ENCODE measurements around the gene NOXA1.

NOXA1 gene

GRCh38 chr9:137458194-137459151, 35.3 kb downstream of the NOXA1 start:
- H3K36me3 ChIP-seq (ENCODE audit: control insufficient read depth in 2 of 2, insufficient read depth in 1 of 2, low read length in 2 of 2), result peaks cover 0 to 39% of the 10 kb centered on the region in 2 experiments; a peak in 1 of 3 replicates
- POLR2A ChIA-PET, result interaction anchor here (0.6 to 1.0 kb wide), 10 partner anchors 12 to 217 kb away, joined by 3 to 10 read pairs (median 4); partner anchors contain the start of genes ARRDC1, ENTPD8 and TUBB4B
- peak overlapping the region; percentile 61 for H3K4me3 ChIP-seq (ENCODE audit: low read depth, low read length)
- CTCF ChIA-PET, result interaction anchor here (0.7 kb wide), 1 partner anchor 135 kb away, joined by 3 read pairs; no protein-coding TSS in a partner anchor
- no peaks in the 10 kb centered on the region for H3K9me3 ChIP-seq (ENCODE audit: control insufficient read depth, insufficient read depth, low read depth, low read length)
- peak overlapping the region; percentile 71; the same call in 1 of the 2 replicates for H3K27ac ChIP-seq (ENCODE audit: extremely low read depth, low read depth, low read length)
- H3K4me1 ChIP-seq (ENCODE audit: control insufficient read depth, insufficient read depth, low read length), result peaks cover 6% of the 10 kb centered on the region
- TF ChIP-seq PATZ1 (tag by site-specific recombination; IDR thresholded peaks at IDR 0.05) (peak; percentile 10; the same call in 1 of the 2 replicates), HIC1 (tag by site-specific recombination; IDR thresholded peaks at IDR 0.05) (peak; percentile 83), ZNF768 (tag by site-specific recombination; IDR thresholded peaks at IDR 0.05) (no peak), OSR2 (tag by site-specific recombination; IDR thresholded peaks at IDR 0.05) (no peak), ZBTB20 (tag by site-specific recombination; IDR thresholded peaks at IDR 0.05) (peak; percentile 81), ZSCAN18 (tag by site-specific recombination; IDR thresholded peaks at IDR 0.05) (no peak), ZNF585B (tag by site-specific recombination; IDR thresholded peaks at IDR 0.05) (no peak), RBAK (tag by site-specific recombination; IDR thresholded peaks at IDR 0.05) (no peak), ZNF837 (tag by site-specific recombination; IDR thresholded peaks at IDR 0.05) (no peak), ZBTB10 (tag by site-specific recombination; IDR thresholded peaks at IDR 0.05) (0 out of 2 replicates have a peak, but pooled peaks have one; percentile 9), ZNF529 (tag by site-specific recombination; IDR thresholded peaks at IDR 0.05; ENCODE audit: insufficient replicate concordance) (no peak), ZBTB7A (tag by site-specific recombination; IDR thresholded peaks at IDR 0.05; ENCODE audit: low read depth) (peak; percentile 46; the same call in 1 of the 2 replicates), ZBTB21 (tag by site-specific recombination; IDR thresholded peaks at IDR 0.05) (no peak), BCL11B (tag by site-specific recombination; IDR thresholded peaks at IDR 0.05; ENCODE audit: low read depth) (peak; percentile 63; the same call in 1 of the 2 replicates), REPIN1 (tag by site-specific recombination; IDR thresholded peaks at IDR 0.05; ENCODE audit: low read depth) (no peak), ZNF2 (tag by site-specific recombination; IDR thresholded peaks at IDR 0.05) (no peak), ZNF341 (tag by site-specific recombination; IDR thresholded peaks at IDR 0.05; ENCODE audit: low read depth) (peak; percentile 73), ZNF366 (tag by site-specific recombination; conservative IDR thresholded peaks at IDR 0.05) (no peak), MYNN (tag by site-specific recombination; IDR thresholded peaks at IDR 0.05; ENCODE audit: borderline replicate concordance) (peak; percentile 94), ZNF571 (tag by site-specific recombination; IDR thresholded peaks at IDR 0.05) (no peak), ZBTB26 (tag by site-specific recombination; optimal IDR thresholded peaks at IDR 0.05) (peak; percentile 64), GLI2 (tag by site-specific recombination; IDR thresholded peaks at IDR 0.05; ENCODE audit: borderline replicate concordance, low read depth) (no peak), ZIC2 (tag by site-specific recombination; IDR thresholded peaks at IDR 0.05) (0 out of 2 replicates have a peak, but pooled peaks have one; percentile 23), ZSCAN16 (tag by site-specific recombination; IDR thresholded peaks at IDR 0.05) (no peak), KLF1 (tag by site-specific recombination; IDR thresholded peaks at IDR 0.05) (peak; percentile 23; the same call in 1 of the 2 replicates), ZBTB48 (tag by site-specific recombination; IDR thresholded peaks at IDR 0.05) (0 out of 2 replicates have a peak, but pooled peaks have one; percentile 19), ZNF24 (tag by site-specific recombination; IDR thresholded peaks at IDR 0.05) (no peak)

Measured in HEK293 (cell line).